Stimulated activated CD4-positive, alpha-beta T cell treated with anti-CD3 and anti-CD28 coated beads, Interleukin-12 subunit alpha, Interleukin-12 subunit beta, amount 100 ng/mL, for 48 hours (primary cell): ENCODE results near the gene ITGBL1.
"Not testable (repeated sequence)": the region's sequence is repeated elsewhere in the genome, so short reads cannot be mapped to it uniquely, and the experiment has no call there.

Experiments
- DNase-seq, 3 donors: peaks; one replicate each; pipeline ENCODE4 v3.0.0-alpha.2; 2020; ENCODE audit warnings: low read depth in 2 of 3, low spot score in 1 of 3

Gene ITGBL1

DNA sequence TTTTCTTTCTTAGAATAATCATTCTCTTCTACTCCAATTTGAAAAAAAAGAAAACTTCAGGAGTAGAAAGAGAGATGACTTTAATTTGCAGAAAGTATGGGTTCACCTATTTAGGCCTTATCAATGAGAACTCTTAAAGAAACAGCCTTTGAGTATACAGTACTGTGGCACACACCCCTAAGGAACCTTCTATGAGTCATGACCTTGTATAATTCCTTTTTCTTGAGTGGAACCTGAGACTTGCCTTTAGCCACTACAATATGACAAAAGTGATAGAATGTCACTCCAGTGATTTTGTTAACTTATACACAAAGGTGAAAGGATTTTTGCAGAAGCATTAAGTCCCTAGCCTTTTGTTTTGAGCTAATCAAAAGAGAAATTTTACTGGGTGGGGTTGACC lies 58.7 kb downstream of the ITGBL1 start:
- DNase-seq = no peak

- no peak for DNase-seq
These were observed 59.3 kb downstream of the ITGBL1 start for GRCh38 chr13:101511766-101512165.

GRCh38 chr13:101512650-101513049 lies 60.2 kb downstream of the ITGBL1 start:
- DNase-seq = no peak

GRCh38 chr13:101514100-101514499 lies 61.6 kb downstream of the ITGBL1 start:
- DNase-seq = no peak

- DNase-seq = peak in 1 of 3 donors; percentile 5
These were observed 62.3 kb downstream of the ITGBL1 start for GRCh38 chr13:101514695-101515275.

- no peak for DNase-seq
These were observed 63.0 kb downstream of the ITGBL1 start for GRCh38 chr13:101515504-101515903.

GRCh38 chr13:101516262-101516661 lies 63.8 kb downstream of the ITGBL1 start:
- DNase-seq = no peak

DNA sequence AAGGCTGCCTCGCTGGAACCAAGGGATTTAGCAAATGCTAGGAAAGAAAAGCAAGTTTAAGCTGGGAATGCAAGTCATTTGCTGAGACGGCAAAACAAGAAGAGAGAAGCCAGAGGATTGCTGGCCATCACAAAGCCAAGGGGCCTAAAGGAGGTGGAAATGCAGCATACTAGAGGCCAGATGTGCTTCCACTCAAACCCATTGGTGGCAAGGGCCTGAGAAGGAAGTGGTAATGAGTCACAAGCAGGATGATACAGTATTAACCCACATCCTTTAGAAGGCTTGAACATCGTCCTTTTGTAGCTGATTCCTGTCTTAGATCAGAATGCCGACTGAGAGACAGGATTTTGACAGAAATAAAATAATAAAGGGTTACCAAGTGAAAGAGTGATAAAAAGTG lies 68.2 kb downstream of the ITGBL1 start:
- DNase-seq = no peak

DNA sequence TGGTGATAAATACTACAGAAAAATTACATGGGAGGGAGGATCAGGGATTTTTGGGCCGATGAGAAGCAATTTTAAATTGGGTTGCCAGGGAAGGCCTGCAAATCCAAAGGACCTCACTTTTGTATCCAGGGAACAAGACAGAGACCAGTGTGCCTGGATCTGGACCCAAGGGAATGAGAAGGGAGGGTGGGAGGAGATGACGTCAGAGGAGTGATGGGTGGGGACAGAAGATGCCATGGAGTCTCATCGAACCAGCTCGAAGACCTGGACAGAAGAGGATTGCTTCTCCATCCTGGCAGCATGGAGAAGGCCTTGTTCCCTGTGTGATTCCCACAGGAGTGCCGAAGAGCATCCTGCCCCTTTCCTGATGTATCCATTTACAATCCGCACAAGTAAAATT lies 68.9 kb downstream of the ITGBL1 start:
- DNase-seq = no peak

GRCh38 chr13:101522607-101523006 lies 70.1 kb downstream of the ITGBL1 start:
- no peak for DNase-seq

GRCh38 chr13:101523154-101524131 lies 71.0 kb downstream of the ITGBL1 start:
- no peak for DNase-seq

DNA sequence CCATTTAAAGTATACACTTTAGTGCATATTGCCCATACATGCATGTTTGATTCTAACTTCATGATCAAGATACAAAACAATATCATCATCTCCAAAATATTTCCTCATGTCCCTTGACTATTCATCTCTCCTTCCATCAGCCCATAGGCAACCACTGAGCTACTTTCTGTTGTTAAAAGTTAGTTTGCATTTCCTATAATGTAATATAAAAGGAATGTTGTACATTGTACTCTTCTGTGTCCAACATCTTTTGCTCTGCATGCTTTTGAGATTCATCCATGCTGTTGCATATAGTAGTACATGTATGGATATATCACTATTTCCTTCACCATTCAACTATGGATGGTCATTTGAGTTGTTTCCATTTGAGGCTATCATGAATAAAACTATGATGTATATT lies 74.7 kb downstream of the ITGBL1 start:
- DNase-seq = no peak

GRCh38 chr13:101529422-101529821 lies 76.9 kb downstream of the ITGBL1 start:
- no peak for DNase-seq

DNA sequence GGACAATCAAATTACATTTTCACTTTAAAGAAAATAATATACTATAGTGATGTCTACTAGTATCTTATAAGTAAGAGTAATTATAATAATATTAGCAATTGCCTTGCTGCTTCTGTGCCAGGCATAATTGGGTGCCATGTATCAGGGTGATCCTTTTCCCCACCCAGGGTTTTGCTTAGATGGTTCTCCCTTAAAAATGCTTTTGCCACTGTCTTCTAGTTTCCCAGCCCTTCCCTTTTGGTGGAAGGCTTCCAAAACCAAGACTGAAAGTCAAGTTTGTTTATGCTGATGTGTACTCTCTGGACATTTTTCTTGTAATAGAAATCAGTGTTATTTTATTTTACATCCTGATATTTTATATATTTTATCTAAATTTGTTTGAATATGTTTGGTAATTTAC lies 77.8 kb downstream of the ITGBL1 start:
- DNase-seq = no peak

DNA sequence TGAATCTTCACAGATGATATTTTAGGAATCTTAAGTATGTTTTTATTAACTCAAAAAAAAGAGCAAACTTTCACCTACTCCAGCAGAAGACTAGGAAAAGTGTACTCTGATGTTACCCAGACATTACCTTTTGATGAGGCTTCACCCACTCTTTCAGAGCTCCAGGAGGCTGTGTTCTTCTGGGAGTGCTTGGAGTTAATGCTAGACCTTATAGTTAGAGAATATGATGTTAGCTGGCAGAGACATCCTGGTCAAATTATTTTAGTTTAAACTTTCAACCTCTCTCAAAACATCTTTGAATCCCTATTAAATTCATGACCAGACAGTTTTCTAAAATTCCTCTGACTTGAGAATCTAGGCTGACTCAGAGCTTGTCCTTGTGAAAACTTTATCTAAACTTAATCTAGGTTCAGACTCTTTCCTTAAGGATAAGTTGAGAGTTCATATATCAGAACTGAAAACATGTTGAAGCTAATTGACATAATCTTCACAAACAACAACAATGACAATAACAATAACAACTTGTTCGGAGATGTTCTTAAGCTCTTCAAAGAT lies 82.8 kb downstream of the ITGBL1 start:
- no peak for DNase-seq

- no peak for DNase-seq
These were observed 83.6 kb downstream of the ITGBL1 start for GRCh38 chr13:101536079-101536478.

GRCh38 chr13:101544544-101544943 lies 92.1 kb downstream of the ITGBL1 start:
- not testable (repeated sequence) for DNase-seq

DNA sequence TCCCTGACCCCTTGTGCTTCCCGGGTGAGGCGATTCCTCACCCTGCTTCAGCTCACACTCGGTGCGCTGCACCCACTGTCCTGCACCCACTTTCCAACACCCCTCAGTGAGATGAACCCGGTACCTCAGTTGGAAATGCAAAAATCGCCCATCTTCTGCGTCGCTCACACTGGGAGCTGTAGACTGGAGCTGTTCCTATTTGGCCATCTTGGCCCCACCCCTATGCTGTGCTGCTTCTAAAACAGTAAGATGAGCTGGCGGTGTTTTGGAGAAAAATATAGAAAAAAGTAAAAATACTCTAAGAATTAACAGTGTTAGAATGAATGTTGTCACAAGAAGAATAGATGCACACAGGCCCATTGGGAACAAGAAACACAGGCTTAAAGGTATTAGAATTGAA lies 92.5 kb downstream of the ITGBL1 start:
- no peak for DNase-seq

- no peak for DNase-seq
These were observed 93.0 kb downstream of the ITGBL1 start for GRCh38 chr13:101545521-101545920.

- no peak for DNase-seq
These were observed 99.8 kb downstream of the ITGBL1 start for GRCh38 chr13:101552286-101552685.

DNA sequence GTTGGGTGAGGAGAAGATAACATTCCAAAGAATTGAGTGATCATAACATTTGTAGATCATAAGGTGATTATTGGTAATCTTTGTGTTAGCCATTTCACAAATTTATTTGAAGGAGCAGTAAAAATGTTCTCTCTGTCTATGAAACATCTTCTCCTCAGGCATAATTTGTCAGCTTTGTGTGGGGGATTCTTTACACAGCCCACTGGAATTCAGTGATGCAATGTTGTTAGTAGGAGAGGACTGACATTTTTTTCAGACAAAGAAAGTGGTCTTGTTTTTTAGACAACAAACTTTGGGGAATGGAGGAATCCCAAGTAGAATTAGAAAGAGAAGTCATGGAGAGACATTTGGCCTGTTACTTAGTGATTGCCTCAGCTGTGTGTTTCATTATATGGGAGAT lies 100.3 kb downstream of the ITGBL1 start:
- no peak for DNase-seq

GRCh38 chr13:101554420-101555125 lies 102.1 kb downstream of the ITGBL1 start:
- no peak for DNase-seq
